Neuronal stem cell (in vitro differentiated cells): Measurements from ENCODE around the gene MUL1.

Experiments used
- DNase-seq: peaks from one replicate; pipeline ENCODE4 v3.0.0-alpha.2; 2013; ENCODE audit warnings: low spot score
- H2AFZ ChIP-seq: one replicate; pipeline ENCODE4 v1.6.1; 2013; ENCODE audit warnings: mild to moderate bottlenecking, low read length, inconsistent platforms
- H2AK5ac ChIP-seq: 2 replicates; pipeline ENCODE4 v1.6.1; 2013; ENCODE audit warnings: low read depth, mild to moderate bottlenecking, inconsistent platforms, low read length, moderate library complexity, mixed read lengths
- H2BK120ac ChIP-seq: 2 replicates; pipeline ENCODE4 v1.6.1; 2013; ENCODE audit warnings: low read depth, mild to moderate bottlenecking, inconsistent platforms, low read length, moderate library complexity, mixed read lengths
- H2BK12ac ChIP-seq: one replicate; pipeline ENCODE4 v1.6.1; 2013; ENCODE audit warnings: low read length, inconsistent platforms
- H2BK15ac ChIP-seq: 2 replicates; pipeline ENCODE4 v1.6.1; 2013; ENCODE audit warnings: mild to moderate bottlenecking, low read length, inconsistent platforms, mixed read lengths
- H2BK5ac ChIP-seq: one replicate; pipeline ENCODE4 v1.6.1; 2013; ENCODE audit warnings: inconsistent platforms, mild to moderate bottlenecking, low read length, moderate library complexity
- H3K14ac ChIP-seq: one replicate; pipeline ENCODE4 v1.6.1; 2013; ENCODE audit warnings: low read length, inconsistent platforms
- H3K18ac ChIP-seq: 2 replicates; pipeline ENCODE4 v1.6.1; 2013; ENCODE audit warnings: low read length, inconsistent platforms
- H3K23ac ChIP-seq: 2 replicates; pipeline ENCODE4 v1.6.1; 2013; ENCODE audit warnings: low read depth, mild to moderate bottlenecking, mixed read lengths, low read length, inconsistent platforms; ENCODE audit not compliant: poor library complexity
- H3K27ac ChIP-seq: replicated peaks from 3 replicates; pipeline ENCODE4 v1.5.1; 2013; ENCODE audit warnings: low read length, inconsistent platforms
- H3K27me3 ChIP-seq, 3 experiments: 2 replicates each; pipeline ENCODE4 v1.6.1; 2013; ENCODE audit warnings: low read length in 3 of 3, mild to moderate bottlenecking in 2 of 3, inconsistent platforms in 1 of 3, low read depth in 1 of 3, mixed read lengths in 1 of 3, moderate library complexity in 1 of 3; ENCODE audit not compliant: control insufficient read depth in 3 of 3, insufficient read depth in 3 of 3
- H3K36me3 ChIP-seq, 2 donors: replicated peaks in 1 of 2; 2 replicates each; pipeline ENCODE4 v1.6.1; 2013; ENCODE audit warnings: low read length in 2 of 2; ENCODE audit not compliant: control insufficient read depth in 2 of 2, insufficient read depth in 2 of 2
- H3K4ac ChIP-seq: 2 replicates; pipeline ENCODE4 v1.6.1; 2013; ENCODE audit warnings: inconsistent platforms, mild to moderate bottlenecking, low read length, moderate library complexity
- H3K4me1 ChIP-seq, 2 donors: 1 replicate in 1 of 2; 2 replicates in 1 of 2; pipeline ENCODE4 v1.6.1; 2013; ENCODE audit warnings: low read length in 2 of 2, low read depth in 1 of 2; ENCODE audit not compliant: control insufficient read depth in 2 of 2, insufficient read depth in 1 of 2
- H3K4me2 ChIP-seq: one replicate; pipeline ENCODE4 v1.6.1; 2013; ENCODE audit warnings: mild to moderate bottlenecking, low read length, inconsistent platforms; ENCODE audit not compliant: insufficient read depth, poor library complexity, severe bottlenecking
- H3K4me3 ChIP-seq, 2 donors: 2 replicates each; pipeline ENCODE4 v1.5.1; 2013; ENCODE audit warnings: low read length in 2 of 2, mild to moderate bottlenecking in 2 of 2, inconsistent platforms in 1 of 2, moderate library complexity in 1 of 2
- H3K79me1 ChIP-seq: one replicate; pipeline ENCODE4 v1.6.1; 2013; ENCODE audit warnings: low read depth, mild to moderate bottlenecking, inconsistent platforms, low read length, moderate library complexity
- H3K9ac ChIP-seq: one replicate; pipeline ENCODE4 v1.6.1; 2013; ENCODE audit warnings: mild to moderate bottlenecking, low read depth, low read length, inconsistent platforms; ENCODE audit not compliant: poor library complexity
- H3K9me3 ChIP-seq, 2 donors: replicated peaks in 1 of 2; 2 replicates each; pipeline versions ENCODE3 to v1.6.1; 2013; ENCODE audit warnings: low read length in 2 of 2, mild to moderate bottlenecking in 2 of 2, inconsistent platforms in 1 of 2, low read depth in 1 of 2, mixed read lengths in 1 of 2, moderate library complexity in 1 of 2; ENCODE audit not compliant: control insufficient read depth in 2 of 2, insufficient read depth in 1 of 2
- H4K8ac ChIP-seq: one replicate; pipeline ENCODE4 v1.6.1; 2013; ENCODE audit warnings: low read depth, mild to moderate bottlenecking, inconsistent platforms, low read length, moderate library complexity
- H4K91ac ChIP-seq: one replicate; pipeline ENCODE4 v1.6.1; 2013; ENCODE audit warnings: low read length, low read depth, mild to moderate bottlenecking, inconsistent platforms; ENCODE audit not compliant: poor library complexity
- WGBS, 2 donors: extraction: QIAGEN DNeasy Blood & Tissue Kit; methylation state at CpG; one replicate each; pipeline ENCODE4 v1.1.7; 2013; ENCODE audit warnings: missing lambda C conversion rate in 2 of 2, mixed read lengths in 1 of 2; ENCODE audit not compliant: insufficient read length in 2 of 2, insufficient replicate concordance in 1 of 2; ENCODE audit errors: extremely low coverage in 2 of 2; 5-methylcytosine and 5-hydroxymethylcytosine counted together

Gene MUL1

DNA sequence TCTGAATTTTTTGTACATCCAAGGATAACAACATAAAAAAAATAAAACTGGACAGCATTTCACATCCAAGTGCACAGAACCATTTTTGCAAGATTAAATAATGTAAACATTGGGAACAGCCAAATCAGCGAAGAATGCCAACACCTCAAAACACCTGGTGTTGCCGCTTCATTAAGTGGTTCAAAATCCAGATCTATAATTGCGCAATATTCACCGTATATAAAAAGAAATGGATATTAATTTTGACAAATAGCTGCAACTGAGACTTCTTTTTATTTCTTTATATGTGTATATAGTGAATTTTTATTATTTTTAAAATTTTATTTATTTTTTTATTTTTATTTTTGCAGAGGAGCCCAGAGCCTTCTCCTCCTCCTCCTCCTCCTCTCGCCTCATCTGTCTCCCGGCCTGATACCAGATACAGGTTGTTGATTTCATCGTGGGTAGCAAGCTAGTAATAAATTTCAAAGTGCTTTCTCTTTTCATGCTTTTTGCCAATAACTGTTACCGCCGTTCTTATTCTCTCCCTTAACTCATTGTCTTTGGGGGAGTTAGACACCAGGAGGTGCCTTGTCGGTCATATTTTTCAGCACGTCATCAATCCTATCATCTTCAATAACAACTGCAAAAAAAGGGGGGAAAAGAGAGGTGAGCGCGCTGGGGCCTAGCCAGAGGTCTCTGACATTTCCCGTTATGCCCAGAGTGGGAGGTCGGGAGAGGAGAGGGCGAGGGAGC lies 24.7 kb downstream of the MUL1 start:
- H3K4ac ChIP-seq: no peak overlapping the region
- H3K27me3 ChIP-seq: peaks cover 0 to 20% (median 6%) of the 10 kb centered on the region in 3 experiments
- peak overlapping the region; percentile 57 for H3K18ac ChIP-seq
- no peak overlapping the region for H4K8ac ChIP-seq
- H2BK120ac ChIP-seq: no peak overlapping the region
- peak overlapping the region; percentile 83 for H3K4me2 ChIP-seq
- peak overlapping the region; percentile 63 to 92 for H3K4me3 ChIP-seq
- H3K4me1 ChIP-seq: peaks cover 29 to 34% of the 10 kb centered on the region in 2 donors
- peak overlapping the region; percentile 91 for H2AFZ ChIP-seq
- peak overlapping the region; percentile 76 for H3K23ac ChIP-seq
- H2BK12ac ChIP-seq: no peak overlapping the region
- no peak overlapping the region for H2BK5ac ChIP-seq
- peak overlapping the region; percentile 82 for H2AK5ac ChIP-seq
- H3K9ac ChIP-seq: peak overlapping the region; percentile 93
- peaks cover 6% of the 10 kb centered on the region for H3K79me1 ChIP-seq
- H2BK15ac ChIP-seq: no peak overlapping the region
- no peak overlapping the region for H3K14ac ChIP-seq
- H3K9me3 ChIP-seq: no peaks in the 10 kb centered on the region
- no peak for DNase-seq
- WGBS, 2 donors: no CpG with 5 or more reads among the region's 16 CpGs
- no peak overlapping the region for H4K91ac ChIP-seq
- H3K27ac ChIP-seq: peak overlapping the region; percentile 68
- no peaks in the 10 kb centered on the region for H3K36me3 ChIP-seq

DNA sequence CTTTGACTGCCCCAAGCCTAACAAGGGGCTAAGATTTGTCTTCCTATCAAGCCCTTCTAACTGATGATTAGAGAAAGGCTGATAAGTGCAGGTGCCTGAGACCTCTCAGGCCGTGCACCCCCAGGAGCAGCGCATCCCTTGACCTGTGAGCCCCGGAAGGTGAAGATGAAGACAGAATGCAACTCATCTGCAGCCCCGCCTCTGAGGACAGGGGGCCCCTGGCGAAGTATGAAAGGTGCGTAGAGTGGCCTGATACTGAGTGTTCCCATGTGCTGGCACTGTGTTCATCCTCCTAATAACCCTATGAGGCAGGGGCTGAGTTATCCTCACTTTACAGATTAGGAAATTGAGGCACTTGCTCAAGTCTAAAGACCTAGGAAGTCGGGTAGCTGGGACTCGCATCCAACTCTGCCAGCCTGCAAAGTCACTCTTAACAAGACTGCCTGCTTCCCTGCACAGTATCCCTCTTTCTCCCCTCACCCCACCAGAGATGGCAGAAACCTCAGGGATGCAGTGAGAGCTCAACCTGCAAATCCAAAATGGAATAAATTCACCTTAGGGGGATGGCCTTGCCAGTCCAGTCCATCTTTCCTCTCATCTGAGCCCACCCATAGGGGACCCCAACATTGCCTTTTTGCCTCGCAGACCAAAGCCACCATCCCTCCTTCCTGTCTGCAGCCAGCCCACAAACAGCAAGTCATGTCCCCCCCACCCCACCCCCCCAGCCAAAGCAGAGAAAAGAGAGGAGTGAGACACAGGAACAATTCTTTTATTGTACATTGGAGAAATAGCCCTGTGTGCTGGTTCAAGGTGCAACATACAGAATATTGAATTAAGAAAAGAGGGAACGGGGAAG lies 26.1 kb downstream of the MUL1 start:
- Histone ChIP-seq H3K23ac (no peak overlapping the region), H4K91ac (no peak overlapping the region), H3K27me3 (peaks cover 0 to 6% (median under 1%) of the 10 kb centered on the region in 3 experiments), H2BK120ac (no peak overlapping the region), H3K79me1 (peaks cover 6% of the 10 kb centered on the region), H3K9ac (no peak overlapping the region), H3K14ac (no peak overlapping the region), H3K27ac (no peak overlapping the region), H2BK15ac (no peak overlapping the region), H3K36me3 (no peaks in the 10 kb centered on the region), H3K4me3 (no peak overlapping the region), H3K4ac (no peak overlapping the region), H3K4me2 (peak overlapping the region; percentile 26), H4K8ac (no peak overlapping the region), H3K4me1 (peaks cover 26 to 48% of the 10 kb centered on the region in 2 donors), H2AK5ac (no peak overlapping the region), H2BK5ac (no peak overlapping the region), H3K9me3 (no peaks in the 10 kb centered on the region), H2AFZ (no peak overlapping the region), H2BK12ac (no peak overlapping the region), H3K18ac (peak overlapping the region; percentile 49)
- WGBS, 2 donors: no CpG with 5 or more reads among the region's 10 CpGs
- no peak for DNase-seq

DNA sequence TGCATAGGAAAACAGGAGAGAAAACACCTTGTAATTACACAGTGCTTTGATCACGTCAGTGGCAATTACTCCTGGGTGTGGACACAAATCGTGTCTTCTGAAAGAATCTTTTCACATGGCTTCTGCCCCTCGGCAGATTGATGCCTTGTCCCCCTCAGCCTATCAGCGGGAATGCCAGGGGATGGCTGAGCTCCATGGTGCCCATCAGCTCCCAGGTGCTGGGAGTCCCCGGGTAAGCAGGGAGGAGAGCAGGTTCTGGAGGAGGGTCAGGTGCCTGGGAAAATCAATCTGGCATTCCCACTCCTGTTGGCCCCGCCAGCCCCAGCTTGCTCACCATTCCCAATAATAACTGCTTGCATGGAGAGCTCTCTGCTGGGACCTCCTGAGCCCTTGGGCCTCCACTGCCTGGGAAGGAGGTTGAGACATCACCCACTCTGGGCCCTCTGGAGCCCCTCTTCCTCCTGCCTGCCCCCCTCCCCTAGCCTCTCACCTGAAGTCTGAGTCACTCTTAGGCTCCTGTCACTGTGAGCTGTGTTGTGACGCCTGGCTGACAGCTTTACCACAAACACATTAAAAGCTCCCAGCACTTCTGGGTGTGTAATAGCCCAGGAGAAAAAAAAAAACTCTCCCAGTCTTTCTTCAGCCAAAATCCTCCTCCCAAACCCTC lies 26.9 kb downstream of the MUL1 start:
- WGBS, 2 donors: no CpG with 5 or more reads among the region's 7 CpGs
- Histone ChIP-seq H4K91ac (no peak overlapping the region), H3K4me1 (peaks cover 32 to 55% of the 10 kb centered on the region in 2 donors), H3K4me3 (no peak overlapping the region), H3K79me1 (peaks cover 6% of the 10 kb centered on the region), H2BK15ac (peak overlapping the region; percentile 16), H3K4me2 (peak overlapping the region; percentile 26), H2BK5ac (no peak overlapping the region), H2BK120ac (no peak overlapping the region), H3K4ac (no peak overlapping the region), H3K27me3 (peaks cover 0 to 7% (median 5%) of the 10 kb centered on the region in 3 experiments), H2BK12ac (no peak overlapping the region), H3K9ac (no peak overlapping the region), H3K9me3 (no peaks in the 10 kb centered on the region), H2AK5ac (no peak overlapping the region), H3K36me3 (no peaks in the 10 kb centered on the region), H3K18ac (peak overlapping the region; percentile 63), H2AFZ (no peak overlapping the region), H3K14ac (no peak overlapping the region), H3K27ac (peak overlapping the region; percentile 34), H3K23ac (no peak overlapping the region), H4K8ac (no peak overlapping the region)
- no peak for DNase-seq
